ENCODE results near the gene ROR1. TPM values are rescaled to one million over a fixed set of nuclear protein-coding genes. Genes with fewer than 3 reads are reported as not detected.

Gene ROR1
- total RNA-seq, 1 donor from 2014 or later: 30.3 TPM

DNA sequence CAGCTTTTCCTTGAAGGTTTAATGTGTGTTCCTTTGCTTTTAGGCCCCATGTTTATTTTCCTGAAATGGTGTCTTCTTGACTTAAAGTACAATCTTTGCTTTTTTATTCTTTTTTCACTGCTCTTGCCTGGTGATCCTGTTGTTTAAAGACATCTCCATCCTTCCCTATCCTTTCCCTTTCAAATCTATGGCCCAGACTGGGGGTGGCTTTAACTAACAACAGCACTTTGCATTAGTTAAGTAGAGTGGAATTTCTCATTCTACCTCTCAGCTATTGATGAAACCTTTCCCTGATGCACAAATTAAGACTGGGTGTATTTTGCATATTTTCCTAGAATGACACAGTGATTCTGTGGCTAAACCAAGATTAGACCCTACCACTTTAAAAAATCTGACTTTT is 84.3 kb downstream of the ROR1 start:
- Histone ChIP-seq H3K4me2 (peak overlapping the region; percentile 36), H3K27ac (peak overlapping the region; percentile 18), H3K9me3 (ENCODE audit: low read depth) (no peaks in the 10 kb centered on the region), H3K36me3 (no peaks in the 10 kb centered on the region), H3K27me3 (no peaks in the 10 kb centered on the region), H4K20me1 (ENCODE audit: low read depth) (peaks cover 68% of the 10 kb centered on the region), H3K4me3 (no peak overlapping the region), H3K79me2 (ENCODE audit: low read depth) (peaks cover 100% of the 10 kb centered on the region), H3K4me1 (peaks cover 49% of the 10 kb centered on the region), H2AFZ (replicated peaks) (no peak overlapping the region), H3K9ac (no peak overlapping the region), H3F3A (ENCODE audit: low read depth) (peaks cover 12% of the 10 kb centered on the region)
- Mint-ChIP-seq H3K36me3 (peaks cover 16% of the 10 kb centered on the region), H3K9me3 (peaks cover 20% of the 10 kb centered on the region), H3K4me3 (no peak overlapping the region), H3K27me3 (ENCODE audit: insufficient read depth, low read depth) (peaks cover 5% of the 10 kb centered on the region), H3K4me1 (peaks cover 31% of the 10 kb centered on the region), H3K27ac (no peak overlapping the region)
- TF ChIP-seq EZH2phosphoT487 (IDR thresholded peaks at IDR 0.05): no peak
- TF ChIP-seq EZH2 (IDR thresholded peaks at IDR 0.05): no peak
- TF ChIP-seq, protein P1, sequence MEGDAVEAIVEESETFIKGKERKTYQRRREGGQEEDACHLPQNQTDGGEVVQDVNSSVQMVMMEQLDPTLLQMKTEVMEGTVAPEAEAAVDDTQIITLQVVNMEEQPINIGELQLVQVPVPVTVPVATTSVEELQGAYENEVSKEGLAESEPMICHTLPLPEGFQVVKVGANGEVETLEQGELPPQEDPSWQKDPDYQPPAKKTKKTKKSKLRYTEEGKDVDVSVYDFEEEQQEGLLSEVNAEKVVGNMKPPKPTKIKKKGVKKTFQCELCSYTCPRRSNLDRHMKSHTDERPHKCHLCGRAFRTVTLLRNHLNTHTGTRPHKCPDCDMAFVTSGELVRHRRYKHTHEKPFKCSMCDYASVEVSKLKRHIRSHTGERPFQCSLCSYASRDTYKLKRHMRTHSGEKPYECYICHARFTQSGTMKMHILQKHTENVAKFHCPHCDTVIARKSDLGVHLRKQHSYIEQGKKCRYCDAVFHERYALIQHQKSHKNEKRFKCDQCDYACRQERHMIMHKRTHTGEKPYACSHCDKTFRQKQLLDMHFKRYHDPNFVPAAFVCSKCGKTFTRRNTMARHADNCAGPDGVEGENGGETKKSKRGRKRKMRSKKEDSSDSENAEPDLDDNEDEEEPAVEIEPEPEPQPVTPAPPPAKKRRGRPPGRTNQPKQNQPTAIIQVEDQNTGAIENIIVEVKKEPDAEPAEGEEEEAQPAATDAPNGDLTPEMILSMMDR (IDR thresholded peaks at IDR 0.05): no peak
- DNase-seq (ENCODE audit: low spot score): no peak

DNA sequence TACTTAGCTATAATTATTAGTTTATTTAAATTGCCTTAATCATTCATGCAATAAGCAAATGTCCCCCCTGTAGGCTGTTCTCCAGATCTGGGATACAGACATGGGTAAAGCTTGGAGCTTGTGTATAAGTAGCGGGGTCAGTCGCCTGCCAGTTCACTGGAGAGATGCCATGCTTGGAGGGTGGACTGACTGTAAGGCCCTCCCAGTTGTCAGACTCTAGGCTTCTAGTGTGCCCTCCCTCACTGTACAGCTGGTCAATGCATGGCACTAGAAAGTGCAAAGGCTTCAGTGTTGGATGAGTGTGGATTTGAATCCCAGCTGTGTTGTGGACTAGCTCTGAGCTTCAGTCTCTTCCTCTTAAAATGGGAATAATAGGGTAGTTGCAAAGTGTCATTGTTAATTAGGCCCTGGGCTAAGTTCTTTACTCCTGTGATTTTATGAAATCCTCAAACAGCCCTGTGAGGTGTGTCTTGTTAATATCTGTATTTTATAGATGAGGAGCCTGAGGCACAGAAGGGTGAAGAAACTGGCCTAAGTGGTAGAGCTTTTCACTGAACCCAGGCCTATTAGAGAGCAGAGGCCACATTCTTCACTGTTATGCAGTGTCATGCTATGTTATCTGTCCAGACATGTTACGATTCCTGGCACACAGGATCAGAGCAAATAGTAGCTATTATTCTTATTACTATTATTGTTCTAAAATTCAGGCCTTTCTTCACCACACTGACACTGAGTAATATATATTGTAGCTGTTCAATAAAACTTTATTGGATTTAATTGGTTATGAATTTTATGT is 85.9 kb downstream of the ROR1 start:
- Histone ChIP-seq H3K27ac (peak overlapping the region; percentile 26), H3K4me3 (no peak overlapping the region), H3F3A (ENCODE audit: low read depth) (peaks cover 10% of the 10 kb centered on the region), H3K36me3 (no peaks in the 10 kb centered on the region), H3K9ac (no peak overlapping the region), H3K79me2 (ENCODE audit: low read depth) (peaks cover 100% of the 10 kb centered on the region), H3K4me1 (peaks cover 57% of the 10 kb centered on the region), H3K4me2 (no peak overlapping the region), H2AFZ (replicated peaks) (no peak overlapping the region), H3K27me3 (no peaks in the 10 kb centered on the region), H4K20me1 (ENCODE audit: low read depth) (peaks cover 79% of the 10 kb centered on the region), H3K9me3 (ENCODE audit: low read depth) (no peaks in the 10 kb centered on the region)
- Mint-ChIP-seq H3K36me3 (peaks cover 16% of the 10 kb centered on the region), H3K4me1 (peaks cover 27% of the 10 kb centered on the region), H3K4me3 (no peak overlapping the region), H3K27ac (no peak overlapping the region), H3K9me3 (peaks cover 20% of the 10 kb centered on the region), H3K27me3 (ENCODE audit: insufficient read depth, low read depth) (peaks cover 5% of the 10 kb centered on the region)
- DNase-seq (ENCODE audit: low spot score): no peak
- TF ChIP-seq, protein P1 (IDR thresholded peaks at IDR 0.05): no peak
- TF ChIP-seq EZH2 (IDR thresholded peaks at IDR 0.05) (no peak), EZH2phosphoT487 (IDR thresholded peaks at IDR 0.05) (no peak)

DNA sequence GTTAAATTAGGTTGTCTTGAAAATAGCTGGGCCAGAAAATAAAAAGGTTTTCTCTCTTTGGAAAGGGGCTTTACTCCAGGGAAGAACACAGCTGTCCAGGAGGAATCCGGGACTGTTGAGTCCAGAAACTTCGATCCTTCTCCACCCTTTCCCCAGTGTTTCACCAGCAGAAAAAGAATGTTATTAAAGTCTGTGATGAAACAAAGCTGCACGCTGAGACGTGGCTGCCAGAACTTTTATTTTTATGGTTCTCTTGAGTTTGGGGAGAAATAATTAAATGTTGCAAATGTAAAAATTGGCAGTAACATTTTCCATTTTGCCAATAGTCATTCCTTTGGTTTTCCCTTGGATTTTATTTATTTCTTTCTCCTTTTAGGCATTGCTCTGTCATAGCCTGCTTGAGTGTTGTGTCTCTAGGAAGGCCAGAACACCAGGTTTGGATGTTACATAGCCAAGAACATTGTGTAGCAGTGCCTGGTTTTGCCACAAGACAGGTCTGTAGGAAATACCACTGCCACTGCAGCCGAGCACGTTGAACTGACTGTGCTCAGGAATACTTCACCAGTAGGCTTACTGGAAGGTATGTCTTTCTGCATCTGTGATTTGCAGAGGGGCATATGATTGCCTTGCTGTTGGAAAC is 87.4 kb downstream of the ROR1 start:
- no peak overlapping the region for H3K27ac Mint-ChIP-seq
- Histone ChIP-seq H3K27ac (peak overlapping the region; percentile 38), H3K79me2 (ENCODE audit: low read depth) (peaks cover 100% of the 10 kb centered on the region), H3K9me3 (ENCODE audit: low read depth) (no peaks in the 10 kb centered on the region), H3K4me2 (no peak overlapping the region), H3K36me3 (no peaks in the 10 kb centered on the region), H3K4me1 (peaks cover 58% of the 10 kb centered on the region), H3K9ac (no peak overlapping the region), H3K27me3 (no peaks in the 10 kb centered on the region), H3K4me3 (no peak overlapping the region), H3F3A (ENCODE audit: low read depth) (peaks cover 10% of the 10 kb centered on the region), H2AFZ (replicated peaks) (no peak overlapping the region), H4K20me1 (ENCODE audit: low read depth) (peaks cover 88% of the 10 kb centered on the region)
- no peak for DNase-seq (ENCODE audit: low spot score)
- H3K4me1 Mint-ChIP-seq: peaks cover 37% of the 10 kb centered on the region
- peaks cover 5% of the 10 kb centered on the region for H3K27me3 Mint-ChIP-seq (ENCODE audit: insufficient read depth, low read depth)
- no peak overlapping the region for H3K4me3 Mint-ChIP-seq
- H3K36me3 Mint-ChIP-seq: peaks cover 8% of the 10 kb centered on the region
- peaks cover 8% of the 10 kb centered on the region for H3K9me3 Mint-ChIP-seq
- TF ChIP-seq EZH2 (IDR thresholded peaks at IDR 0.05) (no peak), EZH2phosphoT487 (IDR thresholded peaks at IDR 0.05) (no peak)
- TF ChIP-seq, protein P1 (IDR thresholded peaks at IDR 0.05): no peak

All from neural progenitor cell (in vitro differentiated cells).